Suprapubic skin (tissue), 4 donors: ENCODE results near the gene PTPRD. TPM values are rescaled to one million over a fixed set of nuclear protein-coding genes. Genes with fewer than 3 reads are reported as not detected.

Source experiments
- DNase-seq, 2 donors: peaks; one replicate each; pipeline ENCODE4 v3.0.0-alpha.2; 2019; ENCODE audit warnings: low spot score in 2 of 2
- H3K27ac ChIP-seq: fragments of 200-600 bp; sonication (generic); one replicate; pipeline ENCODE4 v1.5.1; 2019
- H3K27me3 ChIP-seq: fragments of 200-600 bp; sonication (generic); one replicate; pipeline ENCODE4 v1.5.1; 2019
- H3K36me3 ChIP-seq: fragments of 200-600 bp; sonication (generic); one replicate; pipeline ENCODE4 v1.5.1; 2019
- H3K4me1 ChIP-seq: fragments of 200-600 bp; sonication (generic); one replicate; pipeline ENCODE4 v1.5.1; 2019
- H3K4me3 ChIP-seq: fragments of 200-600 bp; sonication (generic); one replicate; pipeline ENCODE4 v1.5.1; 2019; ENCODE audit warnings: mild to moderate bottlenecking
- H3K9me3 ChIP-seq: fragments of 200-600 bp; sonication (generic); one replicate; pipeline ENCODE4 v1.5.1; 2019
- CTCF ChIP-seq, 2 donors: fragments of 200-600 bp in 1 of 2; fragments of 450-650 bp in 1 of 2; sonication (generic) in 1 of 2; IDR thresholded peaks; one replicate each; pipeline ENCODE4 v1.5.1; 2016 to 2019; ENCODE audit warnings: antibody characterized with exemption in 2 of 2, mild to moderate bottlenecking in 1 of 2, moderate library complexity in 1 of 2
- EP300 ChIP-seq: sonication (generic); formaldehyde crosslinking; IDR thresholded peaks from one replicate; pipeline ENCODE4 v1.6.1; 2017; ENCODE audit warnings: antibody characterized with exemption
- POLR2A ChIP-seq, 2 donors: fragments of 450-650 bp; IDR thresholded peaks; one replicate each; pipeline ENCODE4 v1.6.1; 2017; ENCODE audit warnings: antibody characterized with exemption in 2 of 2, mild to moderate bottlenecking in 2 of 2, moderate library complexity in 2 of 2
- POLR2AphosphoS5 ChIP-seq, 3 donors: sonication (generic); formaldehyde crosslinking; IDR thresholded peaks; one replicate each; pipeline ENCODE4 v1.6.1; 2017; ENCODE audit warnings: antibody characterized with exemption in 3 of 3
- WGBS: methylation state at CpG from one replicate; pipeline ENCODE4 v1.1.5; 2018; 5-methylcytosine and 5-hydroxymethylcytosine counted together
- total RNA-seq, 4 donors: library from RNA; depleted of rRNA; stranded (reverse); fragments of >200 nt; gene quantifications; one replicate each; pipeline ENCODE4 v1.1.0, GENCODE V29; 2016

The PTPRD gene
- total RNA-seq, 4 donors from 2014 or later: 0.49 to 3.3 (median 2.5) TPM

GRCh38 chr9:8395022-8395421 lies 2217.8 kb downstream of the PTPRD start:
- TF ChIP-seq EP300: no peak
- TF ChIP-seq POLR2A (IDR thresholded peaks at IDR 0.05): no peak
- TF ChIP-seq CTCF (IDR thresholded peaks at IDR 0.05): no peak
- no peak for TF ChIP-seq POLR2AphosphoS5 (IDR thresholded peaks at IDR 0.05)
- H3K36me3 ChIP-seq: no peaks in the 10 kb centered on the region
- H3K4me3 ChIP-seq: no peak overlapping the region
- DNase-seq: no peak
- 81% methylated on average over 4 of the region's 4 CpGs for WGBS
- no peaks in the 10 kb centered on the region for H3K9me3 ChIP-seq
- no peak overlapping the region for H3K27ac ChIP-seq
- H3K27me3 ChIP-seq: no peaks in the 10 kb centered on the region
- no peaks in the 10 kb centered on the region for H3K4me1 ChIP-seq

GRCh38 chr9:8394341-8394740 lies 2218.5 kb downstream of the PTPRD start:
- H3K36me3 ChIP-seq: no peaks in the 10 kb centered on the region
- TF ChIP-seq EP300 (no peak), POLR2A (IDR thresholded peaks at IDR 0.05) (no peak), CTCF (IDR thresholded peaks at IDR 0.05) (no peak), POLR2AphosphoS5 (IDR thresholded peaks at IDR 0.05) (no peak)
- H3K9me3 ChIP-seq: no peaks in the 10 kb centered on the region
- WGBS: 93% methylated on average over 1 of the region's 1 CpG
- no peak for DNase-seq
- no peak overlapping the region for H3K27ac ChIP-seq
- no peaks in the 10 kb centered on the region for H3K4me1 ChIP-seq
- no peaks in the 10 kb centered on the region for H3K27me3 ChIP-seq
- H3K4me3 ChIP-seq: no peak overlapping the region

- H3K9me3 ChIP-seq: no peaks in the 10 kb centered on the region
- H3K4me1 ChIP-seq: no peaks in the 10 kb centered on the region
- H3K27ac ChIP-seq: no peak overlapping the region
- TF ChIP-seq POLR2AphosphoS5 (IDR thresholded peaks at IDR 0.05) (no peak), POLR2A (IDR thresholded peaks at IDR 0.05) (no peak), CTCF (IDR thresholded peaks at IDR 0.05) (no peak), EP300 (no peak)
- H3K36me3 ChIP-seq: no peaks in the 10 kb centered on the region
- no peaks in the 10 kb centered on the region for H3K27me3 ChIP-seq
- H3K4me3 ChIP-seq: no peak overlapping the region
- DNase-seq: no peak
These were observed 2219.9 kb downstream of the PTPRD start for GRCh38 chr9:8392866-8393265.

DNA sequence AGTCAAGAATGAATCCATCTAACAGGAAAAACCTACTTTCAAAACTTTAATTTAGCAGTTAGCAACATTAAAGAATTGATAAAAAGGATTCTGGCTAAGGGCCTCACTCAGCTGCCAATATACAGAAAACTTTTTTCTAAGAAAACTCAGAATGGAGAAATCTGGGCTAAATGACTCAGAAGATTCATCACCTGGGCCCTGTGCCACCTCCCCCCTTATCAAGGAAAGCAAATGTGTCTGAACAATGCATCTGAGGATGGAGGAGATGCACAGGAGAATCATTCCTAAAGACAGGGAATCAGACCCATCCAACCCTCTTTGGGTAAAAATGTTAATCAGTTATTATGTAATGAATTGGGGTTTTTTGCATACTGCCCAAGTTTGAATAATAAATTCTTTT lies 2221.2 kb downstream of the PTPRD start:
- no peak for TF ChIP-seq CTCF (IDR thresholded peaks at IDR 0.05)
- no peak for TF ChIP-seq POLR2AphosphoS5 (IDR thresholded peaks at IDR 0.05)
- no peak for TF ChIP-seq POLR2A (IDR thresholded peaks at IDR 0.05)
- H3K36me3 ChIP-seq: no peaks in the 10 kb centered on the region
- H3K27ac ChIP-seq: no peak overlapping the region
- no peaks in the 10 kb centered on the region for H3K9me3 ChIP-seq
- no peaks in the 10 kb centered on the region for H3K4me1 ChIP-seq
- no peaks in the 10 kb centered on the region for H3K27me3 ChIP-seq
- H3K4me3 ChIP-seq: no peak overlapping the region
- no peak for DNase-seq

DNA sequence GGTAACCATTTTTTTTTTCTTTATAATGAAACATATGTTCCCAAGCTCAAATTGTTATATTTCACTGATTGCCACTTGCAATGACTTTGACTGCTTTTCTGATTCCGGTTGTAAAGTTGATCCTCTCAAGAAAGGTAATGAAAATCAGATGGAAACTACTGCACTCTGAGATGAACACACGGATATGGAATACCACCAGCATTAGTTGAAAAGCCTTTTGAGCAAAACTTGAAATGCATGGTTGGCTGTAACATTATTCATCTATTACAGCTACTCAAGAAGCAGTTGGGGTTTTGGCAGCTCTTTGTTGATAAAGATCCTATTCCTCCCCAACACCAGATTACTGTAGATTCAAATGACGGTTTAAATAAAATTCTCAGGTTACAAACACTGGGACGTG lies 2221.7 kb downstream of the PTPRD start:
- Histone ChIP-seq H3K9me3 (no peaks in the 10 kb centered on the region), H3K36me3 (no peaks in the 10 kb centered on the region), H3K27me3 (no peaks in the 10 kb centered on the region), H3K27ac (no peak overlapping the region), H3K4me1 (no peaks in the 10 kb centered on the region), H3K4me3 (no peak overlapping the region)
- WGBS: 76% methylated on average over 4 of the region's 4 CpGs
- DNase-seq: no peak
- TF ChIP-seq POLR2AphosphoS5 (IDR thresholded peaks at IDR 0.05): no peak
- no peak for TF ChIP-seq EP300
- TF ChIP-seq CTCF (IDR thresholded peaks at IDR 0.05): no peak
- no peak for TF ChIP-seq POLR2A (IDR thresholded peaks at IDR 0.05)
